ENCODE data around the gene ROBO2. TPM values are rescaled to one million over a fixed set of nuclear protein-coding genes. Genes with fewer than 3 reads are reported as not detected.

The ROBO2 gene
- total and polyA plus RNA-seq, 4 donors = 0.30 to 72.4 (median 3.3) TPM

DNA sequence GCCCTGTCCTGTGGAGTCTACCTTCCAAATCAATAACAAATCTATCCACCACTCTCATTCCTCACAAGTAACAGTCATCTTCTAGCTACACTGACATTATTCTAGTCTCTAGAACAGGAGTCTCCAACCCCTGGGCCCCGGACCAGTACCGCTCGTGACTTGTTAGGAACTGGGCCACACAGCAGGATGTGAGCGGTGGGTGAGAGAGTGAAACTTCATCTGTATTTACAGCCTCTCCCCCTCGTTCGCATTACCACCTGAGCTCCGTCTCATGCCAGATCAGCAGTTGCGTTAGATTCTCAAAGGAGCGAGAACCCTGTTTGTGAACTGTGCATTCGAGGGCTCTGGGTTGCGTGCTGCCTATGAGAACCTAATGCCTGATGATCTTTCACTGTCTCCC, 31.9 kb downstream of the ROBO2 start:
- no peaks in the 10 kb centered on the region for H3K9me3 ChIP-seq (ENCODE audit: control insufficient read depth in 4 of 4, insufficient read depth in 3 of 4, low read length in 3 of 4)
- no peak overlapping the region for H3K9ac ChIP-seq (ENCODE audit: insufficient read depth in 1 of 2, low read length in 2 of 2)
- H3K27me3 ChIP-seq (ENCODE audit: control insufficient read depth in 3 of 3, insufficient read depth in 3 of 3, low read length in 2 of 3) = no peaks in the 10 kb centered on the region
- no peak overlapping the region for H3K4me3 ChIP-seq
- ATAC-seq (ENCODE audit: insufficient read depth, low FRiP score) = no peak
- 93 to 95% methylated on average over 11 of the region's 11 CpGs for WGBS, 2 donors
- DNase-seq = no peak
- no peaks in the 10 kb centered on the region for H3K4me1 ChIP-seq (ENCODE audit: control insufficient read depth in 5 of 5, insufficient read depth in 5 of 5, low read length in 5 of 5)
- no peak overlapping the region for H3K27ac ChIP-seq (ENCODE audit: low read depth in 1 of 2, low read length in 1 of 2)
- no peaks in the 10 kb centered on the region for H3K36me3 ChIP-seq (ENCODE audit: control insufficient read depth in 4 of 4, insufficient read depth in 4 of 4, low read length in 4 of 4)
- no peak for TF ChIP-seq CTCF (IDR thresholded peaks at IDR 0.05; ENCODE audit: control extremely low read depth, extremely low read depth)

DNA sequence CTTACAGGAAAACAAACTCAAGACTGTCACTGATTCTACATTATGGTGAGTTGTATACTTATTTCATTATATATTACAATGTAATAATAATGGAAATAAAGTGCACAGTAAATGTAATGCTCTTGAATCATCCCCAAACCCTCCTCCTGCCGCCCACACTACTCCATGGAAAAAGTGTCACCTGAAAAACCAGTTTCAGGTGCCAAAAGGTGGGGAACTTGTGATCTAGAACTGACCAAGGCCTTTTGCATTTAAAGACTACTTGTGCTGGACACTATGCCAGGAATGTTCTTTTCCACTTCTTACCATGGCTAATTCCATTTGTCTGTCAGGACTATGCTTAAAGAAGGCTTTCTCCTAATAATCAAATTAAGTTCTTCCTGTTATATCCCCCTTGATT, 32.3 kb downstream of the ROBO2 start:
- no peak overlapping the region for H3K27ac ChIP-seq (ENCODE audit: low read depth in 1 of 2, low read length in 1 of 2)
- no peaks in the 10 kb centered on the region for H3K36me3 ChIP-seq (ENCODE audit: control insufficient read depth in 4 of 4, insufficient read depth in 4 of 4, low read length in 4 of 4)
- H3K4me1 ChIP-seq (ENCODE audit: control insufficient read depth in 5 of 5, insufficient read depth in 5 of 5, low read length in 5 of 5) = no peaks in the 10 kb centered on the region
- no peaks in the 10 kb centered on the region for H3K27me3 ChIP-seq (ENCODE audit: control insufficient read depth in 3 of 3, insufficient read depth in 3 of 3, low read length in 2 of 3)
- ATAC-seq (ENCODE audit: insufficient read depth, low FRiP score) (no peak), DNase-seq (no peak)
- WGBS, 2 donors = 76 to 78% methylated on average over 1 of the region's 1 CpG
- H3K4me3 ChIP-seq = no peak overlapping the region
- no peak overlapping the region for H3K9ac ChIP-seq (ENCODE audit: insufficient read depth in 1 of 2, low read length in 2 of 2)
- no peak for TF ChIP-seq CTCF (IDR thresholded peaks at IDR 0.05; ENCODE audit: control extremely low read depth, extremely low read depth)
- no peaks in the 10 kb centered on the region for H3K9me3 ChIP-seq (ENCODE audit: control insufficient read depth in 4 of 4, insufficient read depth in 3 of 4, low read length in 3 of 4)

DNA sequence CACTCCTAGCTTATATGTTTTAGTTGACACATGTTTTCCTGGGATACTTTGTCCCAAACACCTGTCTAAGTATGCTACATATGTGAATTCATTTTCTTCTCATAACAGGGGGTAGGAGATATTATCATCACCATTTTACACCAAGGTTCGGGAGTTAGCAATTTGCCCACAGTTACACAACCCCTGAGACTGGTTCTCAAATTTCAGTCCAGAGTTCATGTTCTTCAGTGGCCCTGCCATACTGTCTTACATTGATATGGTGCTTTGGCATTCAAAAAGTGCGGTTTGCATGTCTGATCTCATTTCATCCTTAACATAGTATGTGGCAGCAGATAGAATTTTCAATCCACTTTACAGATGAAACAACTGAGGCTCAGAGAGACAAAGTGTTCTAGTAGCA, 38.4 kb downstream of the ROBO2 start:
- Histone ChIP-seq H3K27me3 (ENCODE audit: control insufficient read depth in 3 of 3, insufficient read depth in 3 of 3, low read length in 2 of 3) (no peaks in the 10 kb centered on the region), H3K4me3 (no peak overlapping the region), H3K9ac (ENCODE audit: insufficient read depth in 1 of 2, low read length in 2 of 2) (no peak overlapping the region), H3K27ac (ENCODE audit: low read depth in 1 of 2, low read length in 1 of 2) (no peak overlapping the region), H3K36me3 (ENCODE audit: control insufficient read depth in 4 of 4, insufficient read depth in 4 of 4, low read length in 4 of 4) (no peaks in the 10 kb centered on the region), H3K9me3 (ENCODE audit: control insufficient read depth in 4 of 4, insufficient read depth in 3 of 4, low read length in 3 of 4) (no peaks in the 10 kb centered on the region), H3K4me1 (ENCODE audit: control insufficient read depth in 5 of 5, insufficient read depth in 5 of 5, low read length in 5 of 5) (peaks cover 0 to 25% (median 8%) of the 10 kb centered on the region in 5 donors)
- no peak for DNase-seq
- ATAC-seq (ENCODE audit: insufficient read depth, low FRiP score) = no peak
- WGBS, 2 donors = 79 to 88% methylated on average over 2 of the region's 2 CpGs
- no peak for TF ChIP-seq CTCF (IDR thresholded peaks at IDR 0.05; ENCODE audit: control extremely low read depth, extremely low read depth)

DNA sequence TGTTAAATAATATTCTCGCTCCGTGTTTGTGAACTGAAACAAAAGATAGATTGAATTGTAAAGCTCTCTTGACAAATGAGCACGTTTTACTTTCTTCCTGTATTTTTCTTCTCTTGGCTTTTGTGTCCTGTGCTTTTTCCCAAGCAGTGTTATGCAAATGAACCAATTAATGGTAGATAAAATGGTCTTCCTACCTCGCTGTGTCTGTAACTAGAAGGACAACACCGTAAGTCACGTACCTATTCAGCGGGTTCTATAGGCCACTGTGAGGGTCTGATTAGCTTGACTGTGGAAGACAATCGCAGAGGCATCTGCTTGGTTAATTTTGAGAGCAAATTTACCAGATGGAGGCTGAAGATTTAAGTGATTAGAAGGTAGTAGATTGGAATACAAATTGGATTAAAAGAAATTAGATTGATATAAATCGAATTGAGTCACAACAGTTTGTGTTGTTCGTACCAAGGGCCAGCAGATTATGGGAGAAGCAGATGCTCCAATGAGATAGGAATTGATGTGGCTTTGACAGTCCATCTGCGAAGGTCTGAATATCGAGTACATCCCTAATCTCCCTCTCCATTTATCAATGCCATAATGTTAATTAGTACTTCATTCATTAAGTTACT, 40.2 kb downstream of the ROBO2 start:
- Histone ChIP-seq H3K27ac (ENCODE audit: low read depth in 1 of 2, low read length in 1 of 2) (no peak overlapping the region), H3K9me3 (ENCODE audit: control insufficient read depth in 4 of 4, insufficient read depth in 3 of 4, low read length in 3 of 4) (no peaks in the 10 kb centered on the region), H3K4me3 (no peak overlapping the region), H3K9ac (ENCODE audit: insufficient read depth in 1 of 2, low read length in 2 of 2) (no peak overlapping the region), H3K4me1 (ENCODE audit: control insufficient read depth in 5 of 5, insufficient read depth in 5 of 5, low read length in 5 of 5) (peaks cover 0 to 25% (median 8%) of the 10 kb centered on the region in 5 donors), H3K36me3 (ENCODE audit: control insufficient read depth in 4 of 4, insufficient read depth in 4 of 4, low read length in 4 of 4) (no peaks in the 10 kb centered on the region), H3K27me3 (ENCODE audit: control insufficient read depth in 3 of 3, insufficient read depth in 3 of 3, low read length in 2 of 3) (no peaks in the 10 kb centered on the region)
- DNase-seq (no peak), ATAC-seq (ENCODE audit: insufficient read depth, low FRiP score) (no peak)
- TF ChIP-seq CTCF (IDR thresholded peaks at IDR 0.05; ENCODE audit: control extremely low read depth, extremely low read depth) = no peak
- 79 to 80% methylated on average over 12 of the region's 12 CpGs for WGBS, 2 donors
